ENCODE results near the gene XYLT1. TPM values are rescaled to one million over a fixed set of nuclear protein-coding genes. Genes with fewer than 3 reads are reported as not detected.

The XYLT1 gene
- total and polyA plus RNA-seq, 9 of the 15 experiments (the other 6 are each of a cell fraction or from before 2014, with no cell fraction given) = 0.03 to 0.09 (median 0.08) TPM; not detected in 6

- BruUV-seq (replicated peaks) = no TSS peak
- CTCF ChIA-PET (ENCODE audit: low intra/inter-chr PET ratio) = no interaction called here
- H3K9ac ChIP-seq (ENCODE audit: insufficient read depth in 1 of 2, low read depth in 2 of 2, low read length in 2 of 2) = no peak overlapping the region
These were observed 22.3 kb upstream of the XYLT1 start for GRCh38 chr16:17493012-17493411.

More at GRCh38 chr16:17493012-17493411, 22.3 kb upstream of the XYLT1 start:
- DNase-seq (ENCODE audit: extremely low read depth in 1 of 4, low spot score in 3 of 4) = no peak
- H3K4me3 ChIP-seq = no peak overlapping the region
- TF ChIP-seq ARID3B (CRISPR knock-in tag; IDR thresholded peaks at IDR 0.05; ENCODE audit: borderline replicate concordance) (no peak), CC2D1A (IDR thresholded peaks at IDR 0.05) (no peak), ZNF316 (IDR thresholded peaks at IDR 0.05) (peak; percentile 59), C11orf30 (IDR thresholded peaks at IDR 0.05; ENCODE audit: low read depth) (0 out of 2 replicates have a peak, but pooled peaks have one; percentile 16)
- no peaks in the 10 kb centered on the region for H3K9me1 ChIP-seq (ENCODE audit: control insufficient read depth, insufficient read depth, low read length)
- no peak for FAIRE-seq
- POLR2A ChIA-PET = no interaction called here
- H3K4me2 ChIP-seq (ENCODE audit: insufficient read depth, low read length) = no peak overlapping the region
- ATAC-seq = no peak
- no peaks in the 10 kb centered on the region for H3K27me3 ChIP-seq (ENCODE audit: control insufficient read depth in 2 of 2, insufficient read depth in 2 of 2, low read length in 2 of 2)
- H3K4me1 ChIP-seq (replicated peaks in 1 of 2; ENCODE audit: control insufficient read depth in 2 of 2, insufficient read depth in 2 of 2, low read length in 2 of 2) = no peaks in the 10 kb centered on the region
- H3K79me2 ChIP-seq (ENCODE audit: control insufficient read depth, insufficient read depth, low read length) = no peaks in the 10 kb centered on the region
- no peaks in the 10 kb centered on the region for H4K20me1 ChIP-seq (replicated peaks; ENCODE audit: control insufficient read depth, insufficient read depth, low read length)
- in situ Hi-C loops (cut with MboI) (no loop called here), intact Hi-C loops (cut with micrococcal nuclease) (no loop called here)
- no peaks in the 10 kb centered on the region for H3K9me3 ChIP-seq (replicated peaks; ENCODE audit: control insufficient read depth, insufficient read depth, low read depth, low read length)
- H3K27ac ChIP-seq (ENCODE audit: extremely low read depth, low read depth, low read length) = no peak overlapping the region
- no peak overlapping the region for H2AFZ ChIP-seq (ENCODE audit: low read depth, low read length)
- H3K36me3 ChIP-seq (ENCODE audit: control insufficient read depth, insufficient read depth, low read length) = no peaks in the 10 kb centered on the region

Measured in K562 (cell line).